ENCODE measurements around the gene RPS6KA3. TPM values are rescaled to one million over a fixed set of nuclear protein-coding genes. Genes with fewer than 3 reads are reported as not detected.
A peak's percentile ranks its signal among the peaks of the same experiment; 100 is the strongest.

Gene RPS6KA3
- total RNA-seq, 4 donors from 2014 or later: 41.6 to 57.6 (median 51.4) TPM

- Histone ChIP-seq H3K9me3 (no peaks in the 10 kb centered on the region), H3K4me1 (peaks cover 0 to 5% of the 10 kb centered on the region in 2 donors), H3K36me3 (no peaks in the 10 kb centered on the region), H3K27me3 (no peaks in the 10 kb centered on the region), H3K27ac (peak overlapping the region; percentile 27 to 51 (median 39)), H3K4me3 (replicated peaks in 1 of 3) (no peak overlapping the region)
- WGBS, 2 donors: 40 to 53% methylated on average over 9 of the region's 9 CpGs
- TF ChIP-seq CTCF (IDR thresholded peaks at IDR 0.05): peak in 3 of 6 experiments; percentile 21 to 32 (median 22)
- TF ChIP-seq POLR2A (IDR thresholded peaks at IDR 0.05): peak in 1 of 2 donors; percentile 21
- peak; percentile 24 to 33 for DNase-seq
- intact Hi-C loops (cut with DNase I): no loop called here
These were observed 47.7 kb downstream of the RPS6KA3 start for GRCh38 chrX:20218836-20219505.

GRCh38 chrX:20217906-20218305, 48.8 kb downstream of the RPS6KA3 start:
- H3K36me3 ChIP-seq: no peaks in the 10 kb centered on the region
- TF ChIP-seq CTCF (IDR thresholded peaks at IDR 0.05): no peak
- H3K27me3 ChIP-seq: no peaks in the 10 kb centered on the region
- H3K4me1 ChIP-seq: peaks cover 0 to 5% of the 10 kb centered on the region in 2 donors
- intact Hi-C loops (cut with DNase I): no loop called here
- DNase-seq: no peak
- no peak overlapping the region for H3K4me3 ChIP-seq (replicated peaks in 1 of 3)
- H3K27ac ChIP-seq: peak overlapping the region; percentile 2 to 39 (median 39)
- 72 to 73% methylated on average over 2 of the region's 2 CpGs for WGBS, 2 donors
- H3K9me3 ChIP-seq: no peaks in the 10 kb centered on the region

GRCh38 chrX:20217271-20217670, 49.4 kb downstream of the RPS6KA3 start:
- Histone ChIP-seq H3K4me3 (replicated peaks in 1 of 3) (no peak overlapping the region), H3K4me1 (peaks cover 0 to 5% of the 10 kb centered on the region in 2 donors), H3K27ac (peak overlapping the region in 2 of 3 donors; percentile 2 to 39), H3K27me3 (no peaks in the 10 kb centered on the region), H3K9me3 (no peaks in the 10 kb centered on the region), H3K36me3 (no peaks in the 10 kb centered on the region)
- TF ChIP-seq POLR2A (IDR thresholded peaks at IDR 0.05) (no peak), CTCF (IDR thresholded peaks at IDR 0.05) (no peak)
- DNase-seq: no peak
- intact Hi-C loops (cut with DNase I): no loop called here
- WGBS, 2 donors: 46 to 48% methylated on average over 1 of the region's 1 CpG

GRCh38 chrX:20215565-20215964, 51.1 kb downstream of the RPS6KA3 start:
- no peak for DNase-seq
- Histone ChIP-seq H3K27me3 (no peaks in the 10 kb centered on the region), H3K9me3 (no peaks in the 10 kb centered on the region), H3K36me3 (no peaks in the 10 kb centered on the region), H3K4me1 (peaks cover 0 to 5% of the 10 kb centered on the region in 2 donors), H3K27ac (no peak overlapping the region), H3K4me3 (replicated peaks in 1 of 3) (no peak overlapping the region)
- intact Hi-C loops (cut with DNase I): no loop called here
- no peak for TF ChIP-seq CTCF (IDR thresholded peaks at IDR 0.05)
- no peak for TF ChIP-seq POLR2A (IDR thresholded peaks at IDR 0.05)

- WGBS, 2 donors: 91 to 93% methylated on average over 6 of the region's 6 CpGs
- Histone ChIP-seq H3K4me1 (no peaks in the 10 kb centered on the region), H3K9me3 (no peaks in the 10 kb centered on the region), H3K36me3 (peaks cover 0 to 3% of the 10 kb centered on the region in 2 donors), H3K4me3 (replicated peaks in 1 of 3) (no peak overlapping the region), H3K27me3 (no peaks in the 10 kb centered on the region), H3K27ac (no peak overlapping the region)
- intact Hi-C loops (cut with DNase I): no loop called here
- TF ChIP-seq CTCF (IDR thresholded peaks at IDR 0.05): no peak
- TF ChIP-seq POLR2A (IDR thresholded peaks at IDR 0.05): no peak
- no peak for DNase-seq
These were observed 54.1 kb downstream of the RPS6KA3 start for GRCh38 chrX:20212486-20213089.

Measured in thyroid gland (tissue), 4 donors.